ENCODE results near the gene BAIAP2L1.
A peak's percentile ranks its signal among the peaks of the same experiment; 100 is the strongest.

Gene BAIAP2L1

GRCh38 chr7:98315318-98315993 lies 85.4 kb downstream of the BAIAP2L1 start:
- in situ Hi-C loops (cut with MboI; ENCODE audit: low pct_unique_long_range_greater_than_20kb, low sequenced_read_pairs, unreplicated experiment): loop anchor here (10.0 to 25.0 kb wide), 2 partner anchors 99 to 547 kb away; partner anchors contain the start of gene TMEM130
- no peak for TF ChIP-seq CTCF (IDR thresholded peaks at IDR 0.05; ENCODE audit: extremely low read depth, insufficient read depth, missing control alignments)
- peak; percentile 70 for DNase-seq (ENCODE audit: low spot score)

- TF ChIP-seq CTCF (IDR thresholded peaks at IDR 0.05; ENCODE audit: extremely low read depth, insufficient read depth, missing control alignments): no peak
- peak; percentile 51 for DNase-seq (ENCODE audit: low spot score)
- in situ Hi-C loops (cut with MboI; ENCODE audit: low pct_unique_long_range_greater_than_20kb, low sequenced_read_pairs, unreplicated experiment): loop anchor here (10.0 to 25.0 kb wide), 2 partner anchors 100 to 548 kb away; partner anchors contain the start of gene TMEM130
These were observed 86.4 kb downstream of the BAIAP2L1 start for GRCh38 chr7:98314469-98314868.

- no peak for DNase-seq (ENCODE audit: low spot score)
- in situ Hi-C loops (cut with MboI; ENCODE audit: low pct_unique_long_range_greater_than_20kb, low sequenced_read_pairs, unreplicated experiment): loop anchor here (10.0 to 25.0 kb wide), 2 partner anchors 103 to 550 kb away; partner anchors contain the start of gene TMEM130
- no peak for TF ChIP-seq CTCF (IDR thresholded peaks at IDR 0.05; ENCODE audit: extremely low read depth, insufficient read depth, missing control alignments)
These were observed 88.7 kb downstream of the BAIAP2L1 start for GRCh38 chr7:98312201-98312600.

GRCh38 chr7:98309566-98309965 lies 91.3 kb downstream of the BAIAP2L1 start:
- TF ChIP-seq CTCF (IDR thresholded peaks at IDR 0.05; ENCODE audit: extremely low read depth, insufficient read depth, missing control alignments): no peak
- no peak for DNase-seq (ENCODE audit: low spot score)
- in situ Hi-C loops (cut with MboI; ENCODE audit: low pct_unique_long_range_greater_than_20kb, low sequenced_read_pairs, unreplicated experiment): loop anchor here (25.0 kb wide), 1 partner anchor 553 kb away; the partner anchor contains the start of gene TMEM130

- TF ChIP-seq CTCF (IDR thresholded peaks at IDR 0.05; ENCODE audit: extremely low read depth, insufficient read depth, missing control alignments): no peak
- in situ Hi-C loops (cut with MboI; ENCODE audit: low pct_unique_long_range_greater_than_20kb, low sequenced_read_pairs, unreplicated experiment): loop anchor here (25.0 kb wide), 1 partner anchor 554 kb away; the partner anchor contains the start of gene TMEM130
- DNase-seq (ENCODE audit: low spot score): no peak
These were observed 92.9 kb downstream of the BAIAP2L1 start for GRCh38 chr7:98307971-98308466.

- no peak for DNase-seq (ENCODE audit: low spot score)
- TF ChIP-seq CTCF (IDR thresholded peaks at IDR 0.05; ENCODE audit: extremely low read depth, insufficient read depth, missing control alignments): no peak
- in situ Hi-C loops (cut with MboI; ENCODE audit: low pct_unique_long_range_greater_than_20kb, low sequenced_read_pairs, unreplicated experiment): loop anchor here (25.0 kb wide), 1 partner anchor 556 kb away; the partner anchor contains the start of gene TMEM130
These were observed 94.8 kb downstream of the BAIAP2L1 start for GRCh38 chr7:98305951-98306535.

All from GM13977 (cell line).